ENCODE data around the gene SEC14L3. TPM values are rescaled to one million over a fixed set of nuclear protein-coding genes. Genes with fewer than 3 reads are reported as not detected.

SEC14L3 gene
- total and polyA plus RNA-seq, 2 of the 13 experiments (the other 11 are each of a cell fraction or from before 2014, with no cell fraction given) = not detected

- TF ChIP-seq MIER3 (CRISPR knock-in tag; IDR thresholded peaks at IDR 0.05; ENCODE audit: borderline replicate concordance) = no peak
- peak; percentile 96 for TF ChIP-seq ZFX (CRISPR knock-in tag; IDR thresholded peaks at IDR 0.05; ENCODE audit: low read depth)
- peak; percentile 93; the same call in 1 of the 2 replicates for TF ChIP-seq BRCA1 (CRISPR knock-in tag; IDR thresholded peaks at IDR 0.05)
- peak; percentile 84; the same call in 1 of the 2 replicates for TF ChIP-seq ZNF83 (CRISPR knock-in tag; IDR thresholded peaks at IDR 0.05; ENCODE audit: borderline replicate concordance)
- peak; percentile 75; the same call in 1 of the 2 replicates for TF ChIP-seq ZNF788 (CRISPR knock-in tag; IDR thresholded peaks at IDR 0.05; ENCODE audit: borderline replicate concordance)
- peak; percentile 18 for TF ChIP-seq PCBP2 (optimal IDR thresholded peaks at IDR 0.05; ENCODE audit: low read depth, low read length, poor library complexity, severe bottlenecking)
- TF ChIP-seq ZNF644 (CRISPR knock-in tag; IDR thresholded peaks at IDR 0.05; ENCODE audit: low read depth) = no peak
- TF ChIP-seq ZNF350 (CRISPR knock-in tag; IDR thresholded peaks at IDR 0.05; ENCODE audit: borderline replicate concordance, low read depth) = peak; percentile 61; the same call in 1 of the 2 replicates
- peak; percentile 81; the same call in 1 of the 2 replicates for TF ChIP-seq ZNF773 (CRISPR knock-in tag; IDR thresholded peaks at IDR 0.05; ENCODE audit: borderline replicate concordance)
- TF ChIP-seq NR2F6 (IDR thresholded peaks at IDR 0.05) = peak; percentile 54; the same call in 1 of the 2 replicates
- peak; percentile 39; the same call in 1 of the 2 replicates for TF ChIP-seq NR2F6 (CRISPR knock-in tag; IDR thresholded peaks at IDR 0.05)
- TF ChIP-seq ZNF678 (CRISPR knock-in tag; IDR thresholded peaks at IDR 0.05) = peak; percentile 77; the same call in 1 of the 2 replicates
- no peak for TF ChIP-seq FOXA1 (IDR thresholded peaks at IDR 0.05)
- 0 out of 2 replicates have a peak, but pooled peaks have one; percentile 4 for TF ChIP-seq FOXA1 (CRISPR knock-in tag; IDR thresholded peaks at IDR 0.05)
- no peak for TF ChIP-seq TARDBP (CRISPR knock-in tag; IDR thresholded peaks at IDR 0.05)
- TF ChIP-seq TSC22D2 (CRISPR knock-in tag; IDR thresholded peaks at IDR 0.05; ENCODE audit: borderline replicate concordance) = no peak; the same call in 1 of the 2 replicates
- TF ChIP-seq MATR3 (CRISPR knock-in tag; IDR thresholded peaks at IDR 0.05) = no peak
- 0 out of 2 replicates have a peak, but pooled peaks have one; percentile 49 for TF ChIP-seq TOPORS (CRISPR knock-in tag; IDR thresholded peaks at IDR 0.05)
- 0 out of 2 replicates have a peak, but pooled peaks have one; percentile 37 for TF ChIP-seq MLLT10 (CRISPR knock-in tag; IDR thresholded peaks at IDR 0.05)
- TF ChIP-seq HCFC1 (IDR thresholded peaks at IDR 0.05; ENCODE audit: low read depth, low read length) = no peak
- peak; percentile 46; the same call in 1 of the 2 replicates for TF ChIP-seq HDAC1 (CRISPR knock-in tag; IDR thresholded peaks at IDR 0.05)
- peak; percentile 60; the same call in 1 of the 2 replicates for TF ChIP-seq TMF1 (CRISPR knock-in tag; IDR thresholded peaks at IDR 0.05; ENCODE audit: low read depth)
- peak; percentile 38; the same call in 1 of the 2 replicates for TF ChIP-seq ZNF180 (CRISPR knock-in tag; IDR thresholded peaks at IDR 0.05; ENCODE audit: borderline replicate concordance, low read depth)
- peak; percentile 66; the same call in 1 of the 2 replicates for TF ChIP-seq ISL2 (CRISPR knock-in tag; IDR thresholded peaks at IDR 0.05)
- no peak for TF ChIP-seq KAT2B (IDR thresholded peaks at IDR 0.05; ENCODE audit: borderline replicate concordance, low read depth, low read length)
- TF ChIP-seq PHF8 (CRISPR knock-in tag; IDR thresholded peaks at IDR 0.05) = peak; percentile 89
- no peak for TF ChIP-seq ATF3 (CRISPR knock-in tag; IDR thresholded peaks at IDR 0.05)
- peak; percentile 37 for TF ChIP-seq CBX1 (IDR thresholded peaks at IDR 0.05; ENCODE audit: low read depth)
- TF ChIP-seq SAP130 (CRISPR knock-in tag; IDR thresholded peaks at IDR 0.05; ENCODE audit: low read depth) = no peak
- no peak for TF ChIP-seq USF2 (IDR thresholded peaks at IDR 0.05; ENCODE audit: low read depth, low read length)
- TF ChIP-seq USF2 (CRISPR knock-in tag; IDR thresholded peaks at IDR 0.05; ENCODE audit: borderline replicate concordance) = no peak; the same call in 1 of the 2 replicates
- TF ChIP-seq ELF3 (CRISPR knock-in tag; IDR thresholded peaks at IDR 0.05) = no peak
- TF ChIP-seq RFXAP (CRISPR knock-in tag; IDR thresholded peaks at IDR 0.05; ENCODE audit: borderline replicate concordance) = 0 out of 2 replicates have a peak, but pooled peaks have one; percentile 39
Measured at GRCh38 chr22:30423301-30423958, 48.4 kb downstream of the SEC14L3 start (continued).

Data from HepG2 (cell line).